BJ (cell line): ENCODE results near the gene SLC36A3. TPM values are rescaled to one million over a fixed set of nuclear protein-coding genes. Genes with fewer than 3 reads are reported as not detected.
A peak's percentile ranks its signal among the peaks of the same experiment; 100 is the strongest.
"Not testable (repeated sequence)": the region's sequence is repeated elsewhere in the genome, so short reads cannot be mapped to it uniquely, and the experiment has no call there.

Experiments used
- CTCF ChIA-PET: fragments of 350-600 bp; formaldehyde crosslinking; extraction: SDS; loops from one replicate; lab custom pipeline; 2021; ENCODE audit warnings: antibody characterized with exemption, inconsistent platforms; lab: Yijun Ruan, JAX
- POLR2A ChIA-PET: fragments of 300-600 bp; sonication (Branson Sonifier 250); formaldehyde crosslinking; extraction: SDS; loops from one replicate; lab custom pipeline; 2021; ENCODE audit warnings: antibody characterized with exemption; lab: Charles Lee
- DNase-seq: peaks from one replicate; pipeline ENCODE4 v3.0.0-alpha.2; 2011; ENCODE audit warnings: low read depth
- H3K27me3 ChIP-seq: 2 replicates; pipeline ENCODE4 v1.6.0; 2011; ENCODE audit warnings: low read length; ENCODE audit not compliant: control insufficient read depth, insufficient read depth
- H3K36me3 ChIP-seq: 2 replicates; pipeline ENCODE4 v1.5.1; 2011; ENCODE audit warnings: low read length; ENCODE audit not compliant: control insufficient read depth, insufficient read depth
- H3K4me3 ChIP-seq: 2 replicates; pipeline ENCODE4 v1.5.1; 2011; ENCODE audit warnings: low read depth, mild to moderate bottlenecking, control low read depth, low read length
- CTCF ChIP-seq: IDR thresholded peaks from 2 replicates; pipeline ENCODE4 v1.5.1; 2011; ENCODE audit warnings: low read depth, mild to moderate bottlenecking, control low read depth, inconsistent platforms, low read length, moderate library complexity; ENCODE audit not compliant: insufficient read depth
- polyA plus RNA-seq: library from polyadenylated mRNA; depleted of rRNA; stranded (reverse); fragments of >200 nt; gene quantifications from 2 replicates; pipeline ENCODE4 v1.2.3, GENCODE V29; 2011

The SLC36A3 gene
- polyA plus RNA-seq, 1 experiment, result not detected

- ChIA-PET POLR2A (no interaction called here), CTCF (interaction anchor here (0.6 to 3.0 kb wide), 27 partner anchors 9 to 188 kb away, joined by 3 to 24 read pairs (median 4); partner anchors contain the start of genes CCDC69 and GM2A)
- TF ChIP-seq CTCF, result peak; percentile 96
- H3K36me3 ChIP-seq, result no peaks in the 10 kb centered on the region
- no peak for DNase-seq
- peaks cover 7% of the 10 kb centered on the region for H3K27me3 ChIP-seq
- no peak overlapping the region for H3K4me3 ChIP-seq
These were observed 64.2 kb downstream of the SLC36A3 start for GRCh38 chr5:151239237-151239861.

GRCh38 chr5:151238303-151238741 is 65.2 kb downstream of the SLC36A3 start:
- POLR2A ChIA-PET, result no interaction called here
- DNase-seq, result no peak
- H3K4me3 ChIP-seq, result no peak overlapping the region
- no peak for TF ChIP-seq CTCF
- H3K27me3 ChIP-seq, result peaks cover 7% of the 10 kb centered on the region
- no peaks in the 10 kb centered on the region for H3K36me3 ChIP-seq
- CTCF ChIA-PET, result interaction anchor here (0.8 to 3.0 kb wide), 22 partner anchors 8 to 337 kb away, joined by 3 to 24 read pairs (median 4); partner anchors contain the start of genes CCDC69 and GM2A

GRCh38 chr5:151237685-151238084 is 65.9 kb downstream of the SLC36A3 start:
- Histone ChIP-seq H3K27me3 (peaks cover 9% of the 10 kb centered on the region), H3K36me3 (no peaks in the 10 kb centered on the region), H3K4me3 (no peak overlapping the region)
- no peak for TF ChIP-seq CTCF
- POLR2A ChIA-PET, result no interaction called here
- no peak for DNase-seq
- CTCF ChIA-PET, result interaction anchor here (0.8 to 3.0 kb wide), 7 partner anchors 9 to 336 kb away, joined by 3 to 12 read pairs (median 4); no protein-coding TSS in a partner anchor

GRCh38 chr5:151236888-151237287 is 66.7 kb downstream of the SLC36A3 start:
- ChIA-PET CTCF (interaction anchor here (0.9 to 3.0 kb wide), 2 partner anchors 71 to 121 kb away, joined by 4 to 12 read pairs; no protein-coding TSS in a partner anchor), POLR2A (no interaction called here)
- Histone ChIP-seq H3K36me3 (no peaks in the 10 kb centered on the region), H3K4me3 (no peak overlapping the region), H3K27me3 (peaks cover 11% of the 10 kb centered on the region)
- TF ChIP-seq CTCF, result no peak
- no peak for DNase-seq

GRCh38 chr5:151235239-151235571 is 68.4 kb downstream of the SLC36A3 start:
- not testable (repeated sequence) for H3K4me3 ChIP-seq, H3K36me3 ChIP-seq, DNase-seq, H3K27me3 ChIP-seq
- CTCF ChIA-PET, result interaction anchor here (0.7 to 2.5 kb wide), 5 partner anchors 11 to 109 kb away, joined by 3 to 12 read pairs (median 3); partner anchors contain the start of gene CCDC69
- POLR2A ChIA-PET, result interaction anchor here (0.6 kb wide), 1 partner anchor 417 kb away, joined by 3 read pairs; no protein-coding TSS in a partner anchor
